HepG2 (cell line): ENCODE measurements around the gene TP53TG5. TPM values are rescaled to one million over a fixed set of nuclear protein-coding genes. Genes with fewer than 3 reads are reported as not detected.

ENCODE experiments used
- BRCA1 ChIP-seq: sonication (generic); formaldehyde crosslinking; IDR thresholded peaks from 2 replicates; pipeline ENCODE4 v1.4.0; 2020; ENCODE audit warnings: missing genetic modification reagents
- BRF2 ChIP-seq: sonication (generic); formaldehyde crosslinking; IDR thresholded peaks from 2 replicates; pipeline ENCODE4 v1.8.1; 2022; ENCODE audit warnings: mild to moderate bottlenecking, missing genetic modification reagents
- GFI1 ChIP-seq: sonication (generic); formaldehyde crosslinking; IDR thresholded peaks from 2 replicates; pipeline ENCODE4 v1.5.0; 2020; ENCODE audit warnings: missing genetic modification reagents, mild to moderate bottlenecking, borderline replicate concordance
- HNF4A ChIP-seq: sonication (generic); formaldehyde crosslinking; IDR thresholded peaks from 2 replicates; pipeline ENCODE4 v1.4.0; 2020; ENCODE audit warnings: missing genetic modification reagents
- HNRNPK ChIP-seq: fragments of 200-400 bp; formaldehyde crosslinking; IDR thresholded peaks from 2 replicates; pipeline ENCODE4 v1.6.1; 2018; ENCODE audit warnings: low read length, low read depth, moderate library complexity, mild to moderate bottlenecking; ENCODE audit not compliant: poor library complexity, severe bottlenecking
- KLF15 ChIP-seq: sonication (generic); formaldehyde crosslinking; IDR thresholded peaks from 2 replicates; pipeline ENCODE4 v1.8.1; 2023; ENCODE audit warnings: borderline replicate concordance, mild to moderate bottlenecking, inconsistent platforms, missing genetic modification reagents, mixed read lengths
- KMT2B ChIP-seq: IDR thresholded peaks from 2 replicates; pipeline ENCODE4 v1.6.1; 2016; ENCODE audit warnings: missing genetic modification reagents, missing compliant biosample characterization
- MIER2 ChIP-seq: IDR thresholded peaks from 2 replicates; pipeline ENCODE4 v1.6.1; 2016; ENCODE audit warnings: missing biosample characterization, missing genetic modification reagents
- PHF5A ChIP-seq: IDR thresholded peaks from one replicate; pipeline ENCODE4 v1.6.1; 2018; ENCODE audit warnings: low read depth, missing genetic modification reagents; ENCODE audit not compliant: unreplicated experiment
- REST ChIP-seq, 2 experiments: IDR thresholded peaks; 2 replicates each; pipeline ENCODE4 v1.6.1; 2011 to 2012; ENCODE audit warnings: low read length in 2 of 2, borderline replicate concordance in 1 of 2, low read depth in 1 of 2, mild to moderate bottlenecking in 1 of 2, moderate library complexity in 1 of 2
- RXRA ChIP-seq: sonication (generic); formaldehyde crosslinking; IDR thresholded peaks from 2 replicates; pipeline ENCODE4 v1.5.1; 2020; ENCODE audit warnings: missing genetic modification reagents
- ZFP90 ChIP-seq: sonication (generic); formaldehyde crosslinking; IDR thresholded peaks from 2 replicates; pipeline ENCODE4 v1.8.0; 2022; ENCODE audit warnings: missing genetic modification reagents, mild to moderate bottlenecking, inconsistent platforms, borderline replicate concordance
- ZNF224 ChIP-seq: sonication (generic); formaldehyde crosslinking; IDR thresholded peaks from 2 replicates; pipeline ENCODE4 v1.5.0; 2020; ENCODE audit warnings: mild to moderate bottlenecking, missing genetic modification reagents
- polyA plus RNA-seq, 8 experiments: library from polyadenylated mRNA; depleted of rRNA in 3 of 8; stranded (reverse) in 7 of 8; unstranded in 1 of 8; fragments of >200 nt; fragmentation: Illumina TruSeq in 4 of 8; extraction: Trizol in 4 of 8; gene quantifications; 2 replicates each; pipeline versions ENCODE4 v1.2.1 to v1.2.3, GENCODE V29; 2011 to 2016; ENCODE audit warnings: low read depth in 4 of 8, missing spikeins in 1 of 8, mixed read lengths in 1 of 8; ENCODE audit not compliant: insufficient read depth in 1 of 8
- total RNA-seq, 5 experiments: library from RNA; depleted of rRNA; stranded (reverse); fragments of >200 nt; fragmentation: Illumina TruSeq; extraction: Trizol; gene quantifications; 2 replicates each; pipeline ENCODE4 v1.2.3, GENCODE V29; 2016; ENCODE audit warnings: low read depth in 1 of 5
- TF ChIP-seq, protein P1 (sequence below): sonication (generic); formaldehyde crosslinking; IDR thresholded peaks from 2 replicates; pipeline ENCODE4 v1.4.0; 2020; ENCODE audit warnings: mild to moderate bottlenecking, low read depth, missing genetic modification reagents
- TF ChIP-seq, protein P2 (sequence below): sonication (generic); formaldehyde crosslinking; IDR thresholded peaks from 2 replicates; pipeline ENCODE4 v1.4.0; 2020; ENCODE audit warnings: mild to moderate bottlenecking, missing genetic modification reagents, borderline replicate concordance
- TF ChIP-seq, protein P3 (sequence below), 2 experiments: sonication (generic) in 1 of 2; formaldehyde crosslinking in 1 of 2; IDR thresholded peaks; 2 replicates each; pipeline versions ENCODE4 v1.4.0 to v1.6.1; 2018 to 2020; ENCODE audit warnings: missing genetic modification reagents in 2 of 2, borderline replicate concordance in 1 of 2, low read depth in 1 of 2, mild to moderate bottlenecking in 1 of 2, missing biosample characterization in 1 of 2
- TF ChIP-seq, protein P4 (sequence below): sonication (generic); formaldehyde crosslinking; IDR thresholded peaks from 2 replicates; pipeline ENCODE4 v1.4.0; 2020; ENCODE audit warnings: missing genetic modification reagents

Gene TP53TG5
- total and polyA plus RNA-seq, 2 of the 13 experiments (the other 11 are each of a cell fraction or from before 2014, with no cell fraction given) = 0.11 TPM; not detected in 1

DNA sequence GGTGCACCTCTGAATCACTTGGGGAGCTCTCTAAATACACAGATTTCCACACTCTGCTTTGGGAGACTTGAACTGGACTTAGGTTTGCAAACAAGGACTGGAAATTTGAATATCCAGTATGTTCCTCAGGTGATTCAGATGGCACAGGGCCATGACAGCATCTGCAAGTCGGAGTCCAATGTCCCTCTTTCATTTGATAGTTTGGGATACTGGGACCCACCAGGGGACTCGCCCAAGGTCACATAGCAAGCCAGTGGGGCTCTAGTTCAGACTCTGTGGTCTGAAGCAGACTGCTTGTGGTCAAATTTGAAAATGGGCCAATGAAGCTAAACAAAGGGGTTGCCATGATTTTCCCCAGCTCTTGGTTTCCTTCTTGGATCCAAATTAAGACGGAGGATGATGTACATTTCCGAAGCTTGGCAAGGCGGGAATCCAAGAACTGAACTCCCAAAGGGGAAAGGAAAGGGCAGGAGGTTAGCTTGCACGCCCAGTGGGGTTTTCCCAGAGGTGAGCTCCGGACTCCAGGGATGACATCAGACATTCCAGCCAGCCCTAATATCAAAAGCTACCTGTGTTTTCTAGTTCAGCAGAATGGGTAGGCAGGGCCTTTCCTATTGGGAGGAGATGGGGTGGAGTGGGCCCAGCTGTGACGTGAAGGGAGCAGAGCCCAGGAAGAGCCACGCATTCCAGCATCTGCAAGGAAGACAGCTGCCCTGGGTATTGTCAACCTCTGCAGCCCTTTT, 18.5 kb downstream of the TP53TG5 start (continued):
- no peak for TF ChIP-seq MIER2 (CRISPR knock-in tag)
- no peak; the same call in none of the 2 replicates for TF ChIP-seq HNF4A
- no peak for TF ChIP-seq PHF5A (CRISPR knock-in tag)
- TF ChIP-seq, protein P1, sequence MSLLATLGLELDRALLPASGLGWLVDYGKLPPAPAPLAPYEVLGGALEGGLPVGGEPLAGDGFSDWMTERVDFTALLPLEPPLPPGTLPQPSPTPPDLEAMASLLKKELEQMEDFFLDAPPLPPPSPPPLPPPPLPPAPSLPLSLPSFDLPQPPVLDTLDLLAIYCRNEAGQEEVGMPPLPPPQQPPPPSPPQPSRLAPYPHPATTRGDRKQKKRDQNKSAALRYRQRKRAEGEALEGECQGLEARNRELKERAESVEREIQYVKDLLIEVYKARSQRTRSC (CRISPR knock-in tag) = no peak
- TF ChIP-seq HNRNPK = peak; percentile 89
- no peak for TF ChIP-seq ZNF224 (CRISPR knock-in tag)
- TF ChIP-seq GFI1 (CRISPR knock-in tag) = no peak
- no peak for TF ChIP-seq ZFP90
- TF ChIP-seq KMT2B (CRISPR knock-in tag) = no peak
- no peak for TF ChIP-seq BRCA1 (CRISPR knock-in tag)
- TF ChIP-seq, protein P2, sequence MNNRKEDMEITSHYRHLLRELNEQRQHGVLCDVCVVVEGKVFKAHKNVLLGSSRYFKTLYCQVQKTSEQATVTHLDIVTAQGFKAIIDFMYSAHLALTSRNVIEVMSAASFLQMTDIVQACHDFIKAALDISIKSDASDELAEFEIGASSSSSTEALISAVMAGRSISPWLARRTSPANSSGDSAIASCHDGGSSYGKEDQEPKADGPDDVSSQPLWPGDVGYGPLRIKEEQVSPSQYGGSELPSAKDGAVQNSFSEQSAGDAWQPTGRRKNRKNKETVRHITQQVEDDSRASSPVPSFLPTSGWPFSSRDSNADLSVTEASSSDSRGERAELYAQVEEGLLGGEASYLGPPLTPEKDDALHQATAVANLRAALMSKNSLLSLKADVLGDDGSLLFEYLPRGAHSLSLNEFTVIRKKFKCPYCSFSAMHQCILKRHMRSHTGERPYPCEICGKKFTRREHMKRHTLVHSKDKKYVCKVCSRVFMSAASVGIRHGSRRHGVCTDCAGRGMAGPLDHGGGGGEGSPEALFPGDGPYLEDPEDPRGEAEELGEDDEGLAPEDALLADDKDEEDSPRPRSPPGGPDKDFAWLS (CRISPR knock-in tag) = no peak
- no peak for TF ChIP-seq KLF15 (CRISPR knock-in tag)
- TF ChIP-seq, protein P3, sequence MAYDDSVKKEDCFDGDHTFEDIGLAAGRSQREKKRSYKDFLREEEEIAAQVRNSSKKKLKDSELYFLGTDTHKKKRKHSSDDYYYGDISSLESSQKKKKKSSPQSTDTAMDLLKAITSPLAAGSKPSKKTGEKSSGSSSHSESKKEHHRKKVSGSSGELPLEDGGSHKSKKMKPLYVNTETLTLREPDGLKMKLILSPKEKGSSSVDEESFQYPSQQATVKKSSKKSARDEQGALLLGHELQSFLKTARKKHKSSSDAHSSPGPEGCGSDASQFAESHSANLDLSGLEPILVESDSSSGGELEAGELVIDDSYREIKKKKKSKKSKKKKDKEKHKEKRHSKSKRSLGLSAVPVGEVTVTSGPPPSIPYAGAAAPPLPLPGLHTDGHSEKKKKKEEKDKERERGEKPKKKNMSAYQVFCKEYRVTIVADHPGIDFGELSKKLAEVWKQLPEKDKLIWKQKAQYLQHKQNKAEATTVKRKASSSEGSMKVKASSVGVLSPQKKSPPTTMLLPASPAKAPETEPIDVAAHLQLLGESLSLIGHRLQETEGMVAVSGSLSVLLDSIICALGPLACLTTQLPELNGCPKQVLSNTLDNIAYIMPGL (CRISPR knock-in tag; IDR thresholded peaks at IDR 0.05; ENCODE audit: borderline replicate concordance in 1 of 2, low read depth in 1 of 2) = no peak
- peak; percentile 74; the same call in 1 of the 2 replicates for TF ChIP-seq RXRA (CRISPR knock-in tag)
- TF ChIP-seq, protein P4, sequence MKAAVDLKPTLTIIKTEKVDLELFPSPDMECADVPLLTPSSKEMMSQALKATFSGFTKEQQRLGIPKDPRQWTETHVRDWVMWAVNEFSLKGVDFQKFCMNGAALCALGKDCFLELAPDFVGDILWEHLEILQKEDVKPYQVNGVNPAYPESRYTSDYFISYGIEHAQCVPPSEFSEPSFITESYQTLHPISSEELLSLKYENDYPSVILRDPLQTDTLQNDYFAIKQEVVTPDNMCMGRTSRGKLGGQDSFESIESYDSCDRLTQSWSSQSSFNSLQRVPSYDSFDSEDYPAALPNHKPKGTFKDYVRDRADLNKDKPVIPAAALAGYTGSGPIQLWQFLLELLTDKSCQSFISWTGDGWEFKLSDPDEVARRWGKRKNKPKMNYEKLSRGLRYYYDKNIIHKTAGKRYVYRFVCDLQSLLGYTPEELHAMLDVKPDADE (CRISPR knock-in tag) = no peak
- no peak for TF ChIP-seq BRF2 (CRISPR knock-in tag)
- no peak for TF ChIP-seq REST (IDR thresholded peaks at IDR 0.05; ENCODE audit: borderline replicate concordance in 1 of 2, low read depth in 1 of 2, low read length in 2 of 2)
